Measurements from ENCODE around the gene ADCY1.
A peak's percentile ranks its signal among the peaks of the same experiment; 100 is the strongest.

Gene ADCY1

DNA sequence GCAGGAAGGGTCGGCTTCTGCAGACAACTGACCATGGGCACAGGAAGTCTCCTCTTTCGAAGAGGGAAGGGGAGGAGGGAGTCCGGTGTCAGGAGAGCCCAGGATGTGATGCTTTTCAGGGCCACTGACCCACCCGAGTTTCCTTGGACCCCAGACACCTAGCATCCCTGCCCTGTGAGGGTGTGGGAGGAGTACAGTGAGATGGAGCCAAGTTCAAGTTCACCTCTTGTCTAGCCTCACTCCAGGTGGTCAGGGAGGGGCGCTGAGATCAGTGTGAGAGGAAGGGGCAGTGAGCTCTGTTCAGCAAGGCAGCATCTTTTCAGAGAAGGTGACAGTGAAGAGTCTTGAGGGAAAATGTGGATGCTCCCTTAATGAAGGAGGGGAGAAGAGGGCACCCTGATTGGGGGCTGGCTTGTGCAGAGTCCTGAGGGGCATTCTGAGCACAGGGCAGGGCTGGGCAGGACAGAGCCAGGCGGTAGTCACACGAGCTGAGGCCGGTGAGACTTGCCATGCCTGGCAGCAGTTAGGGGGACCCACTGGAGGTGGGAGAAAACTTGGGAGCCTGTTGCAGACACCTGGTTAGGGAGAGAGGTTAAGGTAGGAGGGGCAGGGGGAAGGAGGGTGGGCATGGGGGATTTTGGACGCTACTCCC lies 49.7 kb downstream of the ADCY1 start:
- peak; percentile 72 for FAIRE-seq
- DNase-seq (ENCODE audit: low spot score), result peak; percentile 2

DNA sequence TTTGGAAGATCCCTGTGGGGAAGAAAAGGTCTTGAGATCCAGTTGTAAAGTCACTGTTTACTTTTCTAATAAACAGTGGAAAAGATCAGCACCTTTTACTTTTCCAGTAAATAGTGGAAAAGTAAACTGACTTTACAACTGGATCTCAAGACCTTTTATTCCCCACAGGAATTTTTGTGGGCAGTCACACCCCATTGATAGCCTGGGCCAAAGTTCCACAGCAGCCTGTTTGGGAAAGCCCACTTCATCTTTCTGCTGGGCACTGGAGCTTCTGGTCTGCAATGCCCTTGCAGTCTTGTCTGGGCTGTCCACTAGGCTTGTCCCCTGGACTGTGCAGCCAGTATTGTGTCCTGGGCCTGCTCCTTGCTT lies 50.2 kb downstream of the ADCY1 start:
- FAIRE-seq, result no peak
- DNase-seq (ENCODE audit: low spot score), result peak; percentile 13

DNA sequence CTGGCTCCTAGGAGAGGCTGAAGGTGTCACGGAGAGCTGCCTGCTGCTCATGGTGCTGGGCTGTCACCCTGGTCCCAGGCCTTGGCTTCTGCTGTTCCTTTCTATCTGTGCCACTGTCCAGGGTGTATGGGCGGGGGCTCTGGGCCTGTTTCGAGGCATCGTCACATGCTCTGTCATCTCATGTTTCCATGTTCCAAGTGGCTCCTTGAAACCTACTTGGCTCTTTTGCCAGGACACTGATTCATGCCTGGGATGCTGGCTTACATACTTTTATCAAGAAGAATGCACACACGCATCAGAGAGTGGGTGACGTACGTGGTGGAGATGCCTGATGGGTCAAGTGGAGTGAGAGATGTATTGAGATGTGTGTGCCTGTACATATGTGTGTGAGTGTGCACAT lies 50.9 kb downstream of the ADCY1 start:
- no peak for DNase-seq (ENCODE audit: low spot score)

DNA sequence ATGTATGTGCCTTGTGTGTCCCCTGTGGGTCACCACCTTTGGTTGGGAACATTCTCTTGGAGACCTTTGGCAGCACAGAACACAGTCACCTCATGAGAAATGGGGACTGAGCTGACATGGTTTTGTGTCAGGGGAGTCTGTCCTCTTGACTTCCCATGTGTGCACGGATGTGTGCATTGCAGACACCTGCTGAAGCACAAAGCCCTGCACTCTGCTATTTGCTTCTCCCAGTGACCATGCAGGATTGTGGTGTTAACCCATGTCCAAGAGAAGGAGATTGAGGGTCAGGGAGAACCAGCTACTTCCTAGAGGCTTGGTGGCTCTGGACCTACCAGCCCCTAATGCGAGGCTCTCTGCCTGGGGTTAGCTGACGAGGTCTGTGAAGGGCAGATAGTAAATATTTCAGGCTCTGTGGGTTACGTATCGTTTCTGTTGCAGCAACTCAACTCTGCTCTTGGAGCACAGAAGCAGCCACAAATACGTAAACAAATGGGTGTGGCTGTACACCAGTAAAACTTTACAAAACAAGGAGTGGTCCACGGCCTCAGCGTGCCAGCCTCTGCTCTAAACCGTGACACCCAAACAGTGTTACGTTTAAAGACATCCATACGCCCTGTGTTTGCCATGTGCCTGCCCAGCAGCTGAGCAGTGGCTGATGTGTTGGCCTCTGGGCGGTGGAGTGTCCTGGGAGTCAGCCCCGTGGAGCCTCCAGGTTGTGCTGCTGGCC lies 51.7 kb downstream of the ADCY1 start:
- DNase-seq (ENCODE audit: low spot score) (no peak), FAIRE-seq (no peak)

More for the DNA sequence above, 50.9 kb downstream of the ADCY1 start:
- no peak for FAIRE-seq

DNA sequence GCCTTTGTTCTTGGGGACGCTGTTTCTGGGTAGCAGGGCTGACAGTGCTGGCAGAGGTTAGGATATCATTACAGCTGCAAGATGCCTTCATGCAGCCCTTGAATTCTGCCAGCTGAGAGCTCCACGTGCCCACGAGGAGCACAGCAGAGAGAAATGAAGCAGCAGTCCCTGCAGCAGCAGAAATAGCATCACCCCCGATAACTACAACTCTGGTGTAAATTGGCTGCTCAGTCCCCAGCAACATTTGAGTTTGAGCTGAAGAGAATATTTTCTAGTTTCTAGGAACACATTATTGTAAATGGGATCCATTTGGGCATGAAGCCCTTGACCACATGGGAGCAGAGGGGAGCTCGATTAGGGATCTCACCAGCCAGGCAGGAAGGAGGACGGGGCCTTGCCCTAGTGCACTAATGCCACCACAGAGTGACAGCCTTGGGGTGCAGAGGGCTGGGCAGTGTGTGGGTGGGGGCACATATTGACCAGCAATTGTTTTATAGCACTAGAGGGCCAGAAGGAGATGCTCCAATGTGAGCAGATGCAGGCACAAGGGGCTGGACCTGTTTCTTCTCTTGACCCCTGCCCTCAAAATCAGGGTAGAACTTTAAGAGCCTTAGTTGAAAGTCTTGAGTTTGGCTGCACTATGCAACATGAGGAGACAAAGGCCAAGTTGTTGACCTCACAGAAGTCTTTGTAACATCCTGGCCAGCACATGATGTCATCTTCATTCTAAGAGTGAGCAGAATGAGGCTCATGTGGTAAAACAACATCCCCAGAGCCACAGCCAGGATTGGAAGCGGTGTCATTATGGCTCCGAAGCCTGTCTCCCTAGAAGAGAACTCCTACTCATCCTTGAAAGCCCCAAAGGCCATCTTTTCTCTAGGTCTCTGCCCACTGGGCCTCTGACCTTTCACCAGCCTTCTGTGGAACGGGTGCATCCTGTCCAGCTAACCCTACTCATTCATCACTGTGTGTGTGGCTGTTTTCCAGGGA lies 52.6 kb downstream of the ADCY1 start:
- FAIRE-seq, result no peak
- DNase-seq (ENCODE audit: low spot score), result no peak

DNA sequence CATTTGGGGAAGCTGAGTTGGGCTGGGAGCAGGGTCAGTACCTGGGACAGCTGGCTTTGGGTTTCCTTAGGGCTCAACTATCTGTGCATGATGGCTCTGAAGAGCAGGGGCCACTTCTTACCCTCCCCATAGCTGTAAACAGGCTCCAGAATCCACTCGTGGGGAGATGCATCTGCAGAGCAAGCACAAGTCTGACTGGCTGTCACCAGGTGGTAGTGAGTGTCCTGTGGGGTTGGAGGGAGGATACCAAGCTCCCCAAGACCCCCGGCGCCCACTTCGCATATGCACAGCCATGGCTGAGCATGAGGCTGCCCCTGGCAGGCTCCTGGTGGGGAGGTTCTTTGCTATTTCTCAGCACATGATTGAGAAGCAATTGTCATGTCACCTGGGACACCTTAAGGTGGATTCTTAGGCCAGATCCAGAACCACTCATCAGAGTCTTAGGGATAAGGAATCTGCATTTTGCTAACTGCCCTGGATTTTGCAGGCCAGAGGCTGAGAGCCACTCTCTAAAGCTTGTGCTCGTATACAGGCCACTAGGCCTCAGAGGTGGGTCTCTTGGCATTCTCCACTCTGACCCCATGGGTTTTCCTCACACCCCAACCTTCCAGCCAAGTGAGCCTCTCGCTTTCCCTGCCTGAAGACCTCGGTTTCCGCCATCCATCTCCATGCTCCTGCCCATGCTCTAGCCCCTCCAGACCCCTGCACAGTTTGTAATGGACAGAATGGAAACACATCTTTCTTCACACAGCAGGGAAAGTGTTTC lies 53.7 kb downstream of the ADCY1 start:
- DNase-seq (ENCODE audit: low spot score) (no peak), FAIRE-seq (no peak)

DNA sequence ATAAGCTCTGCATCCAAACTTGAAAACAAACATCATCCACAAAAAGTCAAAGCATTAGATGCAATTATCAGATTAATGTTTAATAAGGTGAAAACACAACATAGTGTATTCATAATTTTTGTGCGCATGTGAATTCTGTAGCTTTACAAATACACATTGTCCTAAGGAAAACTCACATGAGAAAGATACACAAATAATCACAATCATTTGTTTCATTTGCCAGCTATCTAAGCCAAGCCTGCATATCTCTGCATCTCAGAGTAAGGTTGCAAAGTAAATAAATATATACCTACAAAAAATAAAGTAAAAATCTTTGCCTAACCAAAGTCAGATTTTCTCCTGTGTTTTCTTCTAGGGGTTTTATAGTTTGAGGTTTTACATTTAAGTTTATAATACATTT lies 57.4 kb downstream of the ADCY1 start:
- no peak for DNase-seq (ENCODE audit: low spot score)
- FAIRE-seq, result no peak

DNA sequence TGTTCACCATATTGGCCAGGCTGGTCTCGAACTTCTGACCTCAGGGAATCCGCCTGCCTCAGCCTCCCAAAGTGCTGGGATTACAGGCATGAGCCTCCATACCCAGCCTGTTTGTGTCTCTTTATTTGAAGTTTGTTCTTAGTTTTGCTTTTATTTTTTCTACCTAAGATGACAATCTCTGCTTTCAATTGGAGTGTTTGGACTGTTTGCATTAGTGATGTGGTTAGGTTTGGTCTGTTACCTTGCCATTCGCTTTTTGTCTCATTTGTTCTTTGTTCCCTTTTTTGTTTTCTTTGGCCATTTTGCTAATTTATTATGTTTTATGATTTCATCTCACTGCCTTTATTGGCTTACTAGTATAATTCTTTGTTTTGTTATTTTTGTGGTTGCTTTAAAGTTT lies 62.6 kb downstream of the ADCY1 start:
- FAIRE-seq, result no peak
- no peak for DNase-seq (ENCODE audit: low spot score)

DNA sequence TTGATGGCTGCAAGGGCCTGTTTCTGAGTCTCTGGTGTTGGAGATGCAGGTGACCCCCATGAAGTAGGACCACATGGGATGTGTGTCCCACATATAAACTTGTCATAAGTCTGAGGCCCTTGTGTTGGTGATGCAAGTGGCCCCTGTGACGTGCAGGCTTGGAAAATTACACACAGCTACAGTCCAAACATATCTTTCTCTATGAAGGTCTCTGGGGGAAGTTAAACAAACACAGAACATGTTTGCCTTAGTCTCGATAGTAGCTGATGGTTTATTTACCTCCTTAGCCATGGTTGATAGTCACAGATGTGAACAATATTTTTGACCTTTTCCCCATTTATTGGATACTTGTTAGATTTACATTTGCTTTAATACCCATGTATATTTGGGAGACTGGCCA lies 64.7 kb downstream of the ADCY1 start:
- FAIRE-seq (no peak), DNase-seq (ENCODE audit: low spot score) (no peak)

DNA sequence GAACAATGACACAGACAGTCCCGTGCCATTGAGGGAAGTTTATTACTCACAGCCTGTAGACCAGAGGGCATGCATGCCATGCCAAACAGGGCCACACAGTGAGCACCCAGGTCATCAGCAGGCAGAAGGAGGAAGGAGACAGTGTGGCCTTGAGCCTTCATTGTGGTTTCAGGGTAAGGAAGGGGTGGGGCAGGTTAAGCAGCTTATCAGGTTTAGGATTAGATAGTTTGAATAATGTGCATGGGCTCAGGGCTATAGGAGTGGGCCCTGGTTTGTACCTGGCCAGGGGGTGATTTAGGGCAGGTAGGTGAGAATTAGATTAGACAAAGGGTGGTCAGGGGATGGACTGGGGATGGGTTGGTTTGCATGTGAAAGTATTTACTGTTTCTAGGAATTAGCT lies 67.9 kb downstream of the ADCY1 start:
- DNase-seq (ENCODE audit: low spot score), result no peak
- no peak for FAIRE-seq

DNA sequence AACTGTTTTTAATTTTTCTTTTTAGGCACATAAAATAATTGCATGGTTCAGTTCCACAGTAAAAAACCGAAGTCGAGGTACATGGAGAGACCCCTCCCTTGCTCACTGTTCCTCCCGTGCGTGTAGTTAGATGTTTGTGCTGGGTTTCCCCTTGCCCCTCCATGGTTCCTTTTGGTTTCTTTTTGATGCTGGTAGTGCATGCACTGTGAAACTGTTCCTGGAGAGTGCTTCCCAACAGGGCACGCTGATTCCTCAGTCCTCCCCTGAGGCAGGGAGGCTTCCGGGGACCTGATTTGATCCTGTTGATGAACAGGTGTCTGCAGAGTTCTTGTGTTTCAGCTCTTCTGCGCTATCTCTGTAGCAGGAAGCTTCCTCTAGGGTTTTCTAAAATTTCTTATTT lies 69.5 kb downstream of the ADCY1 start:
- FAIRE-seq, result no peak
- DNase-seq (ENCODE audit: low spot score), result no peak

DNA sequence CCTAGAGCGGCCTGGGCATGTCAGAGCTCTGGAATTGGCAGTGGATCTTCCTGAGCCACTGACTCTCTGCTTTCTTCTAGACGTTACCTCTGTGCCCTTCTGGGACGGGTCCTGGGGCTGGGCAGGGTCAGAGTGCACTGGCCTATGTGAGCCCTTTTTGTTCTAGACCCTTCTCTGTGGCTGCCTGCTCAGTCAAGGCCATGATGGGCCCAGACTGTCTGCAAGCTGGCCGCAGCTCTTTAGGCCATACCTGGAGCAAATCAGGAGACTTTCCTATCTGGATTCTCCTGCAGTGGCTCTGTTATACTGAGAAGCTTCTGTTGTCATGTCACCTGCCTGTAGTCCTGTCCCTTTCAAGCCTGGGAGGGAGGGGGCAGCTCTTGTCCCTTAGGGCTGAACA lies 70.1 kb downstream of the ADCY1 start:
- DNase-seq (ENCODE audit: low spot score) (no peak), FAIRE-seq (no peak)

DNA sequence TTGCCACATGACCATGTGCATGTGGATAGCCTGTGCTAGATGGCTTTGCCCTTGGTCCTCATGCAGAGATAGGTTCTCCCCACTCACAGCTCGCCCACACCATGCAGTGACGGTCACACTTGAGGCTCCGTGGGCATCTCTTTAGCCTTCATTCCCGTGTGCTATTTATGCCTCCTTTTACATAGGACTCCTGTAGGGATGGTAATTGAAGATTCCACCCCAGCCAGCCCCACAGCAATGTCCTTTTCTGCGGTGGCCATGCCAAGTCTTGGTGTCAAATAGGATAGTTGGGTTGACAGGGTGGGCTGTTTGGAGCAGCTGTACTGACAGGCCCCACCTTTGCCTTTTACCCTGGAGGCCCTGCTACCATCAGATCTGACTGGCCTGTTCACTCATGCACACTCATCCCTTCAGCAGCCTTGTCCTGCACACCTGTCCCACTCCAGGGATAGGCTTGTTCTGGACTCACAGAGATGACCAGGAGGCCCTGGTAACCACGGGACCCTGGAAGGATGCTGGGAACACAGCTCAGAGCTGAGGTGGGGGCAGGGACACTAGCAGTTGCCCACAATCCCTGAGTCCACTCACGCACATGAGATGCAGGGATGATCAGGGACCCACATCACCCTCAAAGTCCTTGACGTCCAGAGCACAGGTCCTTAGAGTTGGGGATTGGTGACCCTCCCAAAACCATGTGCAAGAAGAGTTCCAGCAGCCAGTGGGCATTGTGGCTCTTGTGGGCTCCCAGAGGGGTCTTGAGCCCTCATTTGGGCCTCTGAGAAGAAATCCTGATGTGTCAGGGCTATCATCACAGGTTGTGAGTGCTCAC lies 71.2 kb downstream of the ADCY1 start:
- no peak for DNase-seq (ENCODE audit: low spot score)
- FAIRE-seq, result peak; percentile 61

DNA sequence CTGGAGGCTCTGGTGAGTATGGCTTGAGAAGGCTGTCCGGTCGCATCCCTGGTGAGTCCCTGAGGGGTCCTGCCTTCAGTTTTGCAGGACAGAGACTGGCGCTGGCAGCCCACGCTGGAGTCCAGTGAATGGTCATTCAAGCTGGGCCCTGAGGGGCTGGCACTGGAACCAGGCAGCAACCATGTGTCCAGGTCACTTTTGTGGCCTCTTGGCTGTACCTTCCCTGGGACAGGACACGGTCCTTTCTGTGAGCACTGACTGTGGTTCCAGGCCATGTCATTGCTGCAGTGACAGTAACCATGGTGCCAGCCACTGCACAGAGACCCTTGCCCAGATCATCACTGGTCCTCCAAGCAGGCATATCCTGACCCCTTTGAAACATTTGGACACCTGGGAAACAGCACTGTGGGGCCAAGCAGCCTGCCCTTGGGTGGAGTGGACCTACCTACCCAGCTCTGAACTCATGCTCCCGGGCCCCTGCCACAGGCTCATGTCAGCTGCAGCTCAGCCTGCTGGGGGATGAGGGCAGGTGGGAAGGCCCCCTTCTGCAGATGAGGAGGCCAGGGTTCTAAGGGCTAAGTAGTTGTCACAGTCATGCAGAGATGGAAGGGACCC lies 72.1 kb downstream of the ADCY1 start:
- DNase-seq (ENCODE audit: low spot score), result no peak
- FAIRE-seq, result no peak

DNA sequence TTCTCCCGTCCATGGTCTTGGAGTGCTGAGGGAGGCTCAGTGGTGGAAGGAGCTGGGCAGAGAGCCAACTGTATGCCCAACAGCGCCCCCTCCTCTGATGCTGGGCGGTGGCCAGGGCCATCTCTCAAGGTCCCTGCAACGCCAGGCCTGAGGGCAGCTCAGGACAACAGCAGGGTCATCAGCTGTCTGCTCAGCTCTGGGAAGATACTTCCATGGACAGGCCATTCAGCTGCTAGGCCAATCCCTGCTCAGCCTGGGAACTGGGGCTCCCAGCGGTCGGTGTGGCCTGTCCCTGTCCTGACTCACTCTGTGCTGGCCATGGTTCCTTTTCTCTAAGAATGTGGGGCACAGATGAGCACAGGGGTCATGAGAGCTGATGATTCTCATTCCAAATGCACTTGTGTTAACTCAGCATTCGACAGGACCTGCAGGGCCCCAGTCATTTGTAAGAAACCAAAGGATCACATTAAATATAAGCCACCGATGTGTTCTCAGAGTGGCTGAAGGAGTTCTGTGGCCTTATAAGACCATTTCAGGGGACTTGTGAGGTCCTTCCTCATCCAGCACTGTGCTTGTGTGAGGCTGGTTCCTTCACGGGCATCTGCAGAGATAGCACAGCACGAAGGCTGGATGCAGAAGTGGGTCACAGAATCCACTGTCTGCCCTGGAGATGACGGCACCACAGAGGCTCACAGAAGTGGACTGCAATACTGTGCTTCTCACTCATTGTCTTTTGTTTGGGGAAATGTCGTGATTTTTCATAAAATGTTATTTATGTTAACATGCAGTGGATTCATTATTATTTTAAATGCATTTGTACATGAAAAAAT lies 73.0 kb downstream of the ADCY1 start:
- DNase-seq (ENCODE audit: low spot score) (no peak), FAIRE-seq (no peak)

DNA sequence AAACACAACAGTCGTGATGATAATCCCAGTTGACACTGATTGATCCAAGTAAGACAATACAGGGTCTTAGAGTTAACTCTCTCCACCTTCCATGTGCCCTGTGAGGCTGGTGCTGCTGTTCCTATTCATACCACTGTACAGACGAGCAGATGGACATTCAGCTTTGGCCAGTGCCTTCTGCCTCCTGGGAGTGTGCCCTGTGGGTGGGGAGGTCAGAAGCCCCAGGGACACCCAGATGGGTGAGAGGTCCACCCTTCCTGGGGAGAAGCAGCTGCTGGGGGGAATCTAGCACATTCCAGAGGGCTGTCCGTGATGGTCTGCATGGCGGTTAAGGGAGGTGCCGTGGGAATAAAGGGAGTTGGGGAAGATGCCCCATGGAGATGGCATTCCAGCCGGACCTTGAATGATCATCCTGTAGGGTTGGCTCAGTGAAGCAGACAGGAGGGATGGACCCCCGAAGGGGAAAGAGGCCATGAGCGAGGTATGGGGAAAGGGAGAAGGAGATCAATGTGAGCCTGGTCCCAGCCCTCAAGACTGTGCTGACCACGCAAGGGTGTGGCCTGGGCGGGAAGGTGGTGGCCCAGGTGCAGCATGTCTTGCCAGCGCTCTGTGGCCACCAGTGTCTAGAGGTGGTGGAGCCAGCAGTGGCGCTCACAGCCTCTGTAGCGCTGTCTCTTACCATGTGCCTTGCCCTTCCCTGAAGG lies 74.0 kb downstream of the ADCY1 start:
- DNase-seq (ENCODE audit: low spot score) (no peak), FAIRE-seq (no peak)

DNA sequence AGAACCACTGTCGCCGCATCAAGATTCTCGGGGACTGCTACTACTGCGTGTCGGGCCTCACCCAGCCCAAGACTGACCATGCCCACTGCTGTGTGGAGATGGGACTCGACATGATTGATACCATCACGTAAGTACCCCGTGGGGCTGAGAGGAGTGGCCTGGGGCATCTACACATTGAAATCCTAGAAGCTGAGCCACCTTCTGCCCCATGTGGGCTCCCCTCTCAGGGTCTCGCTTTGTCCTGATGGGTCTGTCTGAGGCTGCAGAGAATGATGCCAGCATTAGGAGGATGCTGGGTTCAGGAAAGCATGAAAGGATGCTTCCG lies 74.5 kb downstream of the ADCY1 start:
- FAIRE-seq (no peak), DNase-seq (ENCODE audit: low spot score) (no peak)

DNA sequence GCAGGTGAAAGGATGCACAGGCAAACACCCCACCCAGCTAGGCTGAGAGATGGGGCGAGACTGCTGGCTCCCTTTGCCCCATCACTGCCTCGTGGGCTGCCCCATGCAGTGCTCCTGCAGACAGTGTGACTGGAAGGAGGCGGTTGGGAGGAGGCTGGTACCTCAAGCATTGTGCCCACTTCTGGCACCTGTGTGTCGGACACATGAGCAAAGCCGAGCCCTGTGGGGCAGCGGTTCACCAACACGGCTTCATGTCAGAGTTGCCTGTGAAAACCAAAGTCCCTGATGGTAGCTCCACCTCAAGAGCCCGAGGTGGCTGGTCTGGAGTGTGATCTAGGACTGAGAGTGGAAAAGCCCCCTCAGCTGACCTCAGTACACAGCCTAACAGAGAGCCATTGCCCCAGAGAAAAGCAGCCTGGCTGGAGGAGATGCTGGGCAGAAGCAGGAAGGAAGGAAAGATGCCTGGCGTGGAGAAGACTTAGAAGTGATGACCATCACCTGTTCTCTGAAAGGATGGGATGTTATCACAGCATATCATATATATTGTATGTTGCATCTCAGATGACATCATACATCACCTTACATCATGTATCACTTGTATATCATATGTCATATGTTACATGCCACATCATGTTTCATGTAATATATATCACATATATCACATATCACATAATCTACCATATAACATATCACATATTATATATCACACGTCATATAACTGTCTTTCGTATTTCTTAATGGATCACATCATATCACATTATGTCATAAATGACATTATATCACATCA lies 75.6 kb downstream of the ADCY1 start:
- no peak for FAIRE-seq
- DNase-seq (ENCODE audit: low spot score), result no peak
